Loucy (cell line): ENCODE results near the gene HS6ST3.
"Not testable (repeated sequence)": the region's sequence is repeated elsewhere in the genome, so short reads cannot be mapped to it uniquely, and the experiment has no call there.

Experiments
- H2AFZ ChIP-seq: fragments of 200-600 bp; sonication (generic); 2 replicates; pipeline ENCODE4 v1.6.0; 2016; ENCODE audit warnings: antibody characterized with exemption, mild to moderate bottlenecking, low read length, moderate library complexity
- H3F3A ChIP-seq: fragments of 200-600 bp; 2 replicates; pipeline ENCODE4 v1.6.0; 2016; ENCODE audit warnings: antibody characterized with exemption, low read depth, mild to moderate bottlenecking
- H3K27me3 ChIP-seq: fragments of 200-600 bp; sonication (generic); 2 replicates; pipeline ENCODE4 v1.6.1; 2014; ENCODE audit warnings: low read length, mild to moderate bottlenecking; ENCODE audit not compliant: insufficient read depth, poor library complexity, severe bottlenecking
- H3K36me3 ChIP-seq: fragments of 200-600 bp; sonication (generic); 2 replicates; pipeline ENCODE4 v1.6.1; 2016; ENCODE audit warnings: low read length; ENCODE audit not compliant: insufficient read depth
- H3K4me1 ChIP-seq: fragments of 200-600 bp; sonication (generic); 2 replicates; pipeline ENCODE4 v1.5.1; 2014; ENCODE audit warnings: low read length, mild to moderate bottlenecking; ENCODE audit not compliant: insufficient read depth, poor library complexity, severe bottlenecking
- H3K4me2 ChIP-seq: fragments of 200-600 bp; sonication (generic); 2 replicates; pipeline ENCODE4 v1.6.0; 2014; ENCODE audit warnings: antibody characterized with exemption, low read length, low read depth, mild to moderate bottlenecking; ENCODE audit not compliant: poor library complexity, severe bottlenecking
- H3K4me3 ChIP-seq: fragments of 200-600 bp; sonication (generic); 2 replicates; pipeline ENCODE4 v1.5.1; 2014; ENCODE audit warnings: low read length, mild to moderate bottlenecking, mixed read lengths; ENCODE audit not compliant: poor library complexity, severe bottlenecking
- H3K79me2 ChIP-seq: fragments of 200-600 bp; sonication (generic); 2 replicates; pipeline ENCODE4 v1.6.1; 2014; ENCODE audit warnings: low read length; ENCODE audit not compliant: insufficient read depth
- H3K9ac ChIP-seq: fragments of 200-600 bp; sonication (generic); 2 replicates; pipeline ENCODE4 v1.6.0; 2014; ENCODE audit warnings: mild to moderate bottlenecking, low read depth, low read length, moderate library complexity; ENCODE audit not compliant: poor library complexity, severe bottlenecking
- H3K9me2 ChIP-seq: fragments of 200-600 bp; sonication (generic); replicated peaks from 2 replicates; pipeline ENCODE4 v1.6.1; 2016; ENCODE audit warnings: low read depth, low read length, mixed read lengths
- H3K9me3 ChIP-seq: fragments of 200-600 bp; sonication (generic); 2 replicates; pipeline ENCODE4 v1.6.1; 2014; ENCODE audit warnings: mild to moderate bottlenecking, antibody characterized with exemption, low read length, low read depth; ENCODE audit not compliant: insufficient read depth
- H4K20me1 ChIP-seq: fragments of 200-600 bp; sonication (generic); 2 replicates; pipeline ENCODE4 v1.6.0; 2014; ENCODE audit warnings: antibody characterized with exemption, low read length, mild to moderate bottlenecking; ENCODE audit not compliant: insufficient read depth, poor library complexity, severe bottlenecking
- CTCF ChIP-seq: fragments of 200-600 bp; sonication (generic); conservative IDR thresholded peaks from 2 replicates; pipeline ENCODE4 v1.5.1; 2014; ENCODE audit warnings: mild to moderate bottlenecking, antibody characterized with exemption, low read length
- EZH2phosphoT487 ChIP-seq: fragments of 200-600 bp; IDR thresholded peaks from 2 replicates; pipeline ENCODE4 v1.6.1; 2018; ENCODE audit warnings: antibody characterized with exemption, mild to moderate bottlenecking, moderate library complexity, borderline replicate concordance

The HS6ST3 gene

GRCh38 chr13:96511587-96511986, 421.7 kb downstream of the HS6ST3 start:
- Histone ChIP-seq H3K79me2 (no peaks in the 10 kb centered on the region), H3K4me2 (no peak overlapping the region), H3K9me3 (peaks cover 2% of the 10 kb centered on the region; the same call in 1 of the 2 replicates), H3K9me2 (no peaks in the 10 kb centered on the region), H4K20me1 (no peaks in the 10 kb centered on the region), H3K9ac (no peak overlapping the region), H3K27me3 (no peaks in the 10 kb centered on the region), H2AFZ (no peak overlapping the region), H3F3A (no peaks in the 10 kb centered on the region), H3K4me1 (no peaks in the 10 kb centered on the region), H3K4me3 (no peak overlapping the region), H3K36me3 (no peaks in the 10 kb centered on the region)
- TF ChIP-seq CTCF (no peak), EZH2phosphoT487 (no peak)

DNA sequence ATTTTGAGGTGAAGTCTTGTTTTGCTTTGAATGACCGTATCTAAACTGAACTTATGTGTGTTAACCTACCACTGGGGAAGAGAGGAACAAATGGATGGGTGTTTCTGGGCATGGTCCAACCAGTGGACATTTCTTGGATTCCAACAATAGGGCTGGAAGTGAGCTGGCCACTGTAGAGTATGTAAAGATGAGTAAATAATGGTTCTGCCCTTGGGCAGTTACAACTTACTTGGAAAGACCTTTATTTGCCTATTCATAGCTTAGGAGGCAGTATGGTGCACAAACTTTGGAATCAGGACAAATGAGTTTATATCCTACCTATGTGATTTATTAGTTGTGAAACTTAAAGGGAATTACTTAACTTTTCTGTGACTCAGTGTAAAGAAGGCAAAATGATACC, 429.5 kb downstream of the HS6ST3 start:
- Histone ChIP-seq H3K4me2 (no peak overlapping the region), H3K27me3 (no peaks in the 10 kb centered on the region), H3K9ac (no peak overlapping the region), H3K9me2 (no peaks in the 10 kb centered on the region), H4K20me1 (no peaks in the 10 kb centered on the region), H3K4me3 (no peak overlapping the region), H3K4me1 (no peaks in the 10 kb centered on the region), H3F3A (no peaks in the 10 kb centered on the region), H3K9me3 (no peaks in the 10 kb centered on the region), H3K79me2 (no peaks in the 10 kb centered on the region), H3K36me3 (no peaks in the 10 kb centered on the region), H2AFZ (no peak overlapping the region)
- TF ChIP-seq EZH2phosphoT487 (no peak), CTCF (no peak)

GRCh38 chr13:96524398-96525020, 434.6 kb downstream of the HS6ST3 start:
- H3K9me2 ChIP-seq, H3F3A ChIP-seq, H3K4me2 ChIP-seq, H3K4me1 ChIP-seq, H3K4me3 ChIP-seq, H2AFZ ChIP-seq, H3K79me2 ChIP-seq, H3K9ac ChIP-seq, H3K27me3 ChIP-seq, H3K9me3 ChIP-seq, H3K36me3 ChIP-seq, H4K20me1 ChIP-seq: not testable (repeated sequence)

GRCh38 chr13:96525715-96526114, 435.8 kb downstream of the HS6ST3 start:
- H3K36me3 ChIP-seq: no peaks in the 10 kb centered on the region
- H3K79me2 ChIP-seq: no peaks in the 10 kb centered on the region
- no peak for TF ChIP-seq EZH2phosphoT487
- no peak for TF ChIP-seq CTCF

More at GRCh38 chr13:96525715-96526114, 435.8 kb downstream of the HS6ST3 start:
- H3K27me3 ChIP-seq: no peaks in the 10 kb centered on the region
- H3K9me3 ChIP-seq: no peaks in the 10 kb centered on the region
- no peak overlapping the region for H3K4me2 ChIP-seq
- no peak overlapping the region for H3K9ac ChIP-seq
- H3K4me3 ChIP-seq: no peak overlapping the region
- H2AFZ ChIP-seq: no peak overlapping the region
- H3K4me1 ChIP-seq: no peaks in the 10 kb centered on the region
- H3K9me2 ChIP-seq: no peaks in the 10 kb centered on the region
- no peaks in the 10 kb centered on the region for H4K20me1 ChIP-seq
- H3F3A ChIP-seq: no peaks in the 10 kb centered on the region
